Epithelial cell of esophagus (primary cell): ENCODE measurements around the gene GFRA1.
"Not testable (repeated sequence)": the region's sequence is repeated elsewhere in the genome, so short reads cannot be mapped to it uniquely, and the experiment has no call there.

Experiments used
- DNase-seq: peaks from one replicate; pipeline ENCODE4 v3.0.0; 2010; ENCODE audit warnings: low read depth
- H3K4me3 ChIP-seq: 2 replicates; pipeline ENCODE4 v1.5.1; 2011; ENCODE audit warnings: mild to moderate bottlenecking, low read length, control low read depth
- TF ChIP-seq, protein P1 (sequence below): IDR thresholded peaks from 2 replicates; pipeline ENCODE4 v1.5.1; 2011; ENCODE audit warnings: low read depth, mild to moderate bottlenecking, low read length, control low read depth, inconsistent platforms; ENCODE audit not compliant: insufficient read depth; ENCODE audit errors: missing control alignments

The GFRA1 gene

DNA sequence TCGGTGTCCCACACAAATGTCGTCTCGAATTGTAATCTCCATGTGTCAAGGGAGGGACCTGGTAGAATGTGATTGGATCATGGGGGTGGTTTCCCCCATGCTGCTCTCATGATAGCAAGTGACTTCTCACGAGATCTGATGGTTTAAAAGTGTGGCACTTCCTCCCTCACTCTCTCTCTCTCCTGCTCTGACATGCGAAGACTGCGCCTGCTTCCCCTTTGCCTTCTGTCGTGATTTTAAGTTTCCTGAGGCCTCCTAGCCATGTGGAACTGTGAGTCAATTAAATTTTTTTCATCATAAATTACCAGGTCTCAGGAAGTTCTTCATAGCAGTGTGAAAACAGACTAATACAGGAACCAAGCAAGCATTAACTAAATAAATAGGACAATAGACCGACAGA, 229.1 kb downstream of the GFRA1 start:
- no peak overlapping the region for H3K4me3 ChIP-seq
- TF ChIP-seq, protein P1, sequence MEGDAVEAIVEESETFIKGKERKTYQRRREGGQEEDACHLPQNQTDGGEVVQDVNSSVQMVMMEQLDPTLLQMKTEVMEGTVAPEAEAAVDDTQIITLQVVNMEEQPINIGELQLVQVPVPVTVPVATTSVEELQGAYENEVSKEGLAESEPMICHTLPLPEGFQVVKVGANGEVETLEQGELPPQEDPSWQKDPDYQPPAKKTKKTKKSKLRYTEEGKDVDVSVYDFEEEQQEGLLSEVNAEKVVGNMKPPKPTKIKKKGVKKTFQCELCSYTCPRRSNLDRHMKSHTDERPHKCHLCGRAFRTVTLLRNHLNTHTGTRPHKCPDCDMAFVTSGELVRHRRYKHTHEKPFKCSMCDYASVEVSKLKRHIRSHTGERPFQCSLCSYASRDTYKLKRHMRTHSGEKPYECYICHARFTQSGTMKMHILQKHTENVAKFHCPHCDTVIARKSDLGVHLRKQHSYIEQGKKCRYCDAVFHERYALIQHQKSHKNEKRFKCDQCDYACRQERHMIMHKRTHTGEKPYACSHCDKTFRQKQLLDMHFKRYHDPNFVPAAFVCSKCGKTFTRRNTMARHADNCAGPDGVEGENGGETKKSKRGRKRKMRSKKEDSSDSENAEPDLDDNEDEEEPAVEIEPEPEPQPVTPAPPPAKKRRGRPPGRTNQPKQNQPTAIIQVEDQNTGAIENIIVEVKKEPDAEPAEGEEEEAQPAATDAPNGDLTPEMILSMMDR = no peak
- DNase-seq = no peak

DNA sequence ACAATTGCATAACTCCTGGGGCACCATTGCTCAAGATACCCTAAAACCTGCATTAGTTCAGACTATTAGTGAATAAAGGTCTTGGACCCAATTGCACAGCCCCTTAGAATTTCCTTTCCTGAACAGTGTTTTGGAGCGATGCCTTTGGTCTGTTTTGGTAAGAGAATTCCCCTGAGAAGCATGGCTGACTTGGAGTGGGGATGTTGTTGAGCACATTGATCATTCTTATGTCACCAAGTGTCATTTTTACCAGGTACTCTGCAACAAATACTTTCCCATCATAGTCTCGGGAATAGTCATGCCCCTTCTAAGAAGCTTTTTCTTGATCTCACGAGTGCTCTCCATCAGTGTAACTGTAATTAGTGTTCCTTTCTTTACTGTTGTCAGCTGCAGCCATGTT, 229.7 kb downstream of the GFRA1 start:
- H3K4me3 ChIP-seq = no peak overlapping the region
- no peak for DNase-seq
- TF ChIP-seq, protein P1 = no peak

DNA sequence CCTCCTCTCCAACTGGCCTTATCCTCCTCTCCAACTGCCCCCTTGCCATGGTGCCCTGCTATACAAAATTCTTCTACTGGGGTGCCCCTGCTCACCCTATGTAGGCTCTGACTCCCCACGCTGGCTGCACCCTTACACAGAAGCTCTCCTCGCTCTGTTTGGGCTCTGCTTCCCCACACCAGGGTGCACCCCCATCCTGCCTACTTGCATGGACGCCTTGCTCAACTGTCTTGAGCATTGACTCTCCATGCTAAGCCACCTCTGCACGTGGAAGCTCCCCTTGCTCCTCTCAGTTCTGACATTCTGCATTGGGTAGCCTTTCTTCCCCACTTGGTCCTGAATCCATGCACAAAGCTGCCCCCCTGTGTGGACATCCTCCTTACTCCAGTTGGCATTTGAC, 231.1 kb downstream of the GFRA1 start:
- no peak for DNase-seq
- no peak overlapping the region for H3K4me3 ChIP-seq
- TF ChIP-seq, protein P1 = no peak

DNA sequence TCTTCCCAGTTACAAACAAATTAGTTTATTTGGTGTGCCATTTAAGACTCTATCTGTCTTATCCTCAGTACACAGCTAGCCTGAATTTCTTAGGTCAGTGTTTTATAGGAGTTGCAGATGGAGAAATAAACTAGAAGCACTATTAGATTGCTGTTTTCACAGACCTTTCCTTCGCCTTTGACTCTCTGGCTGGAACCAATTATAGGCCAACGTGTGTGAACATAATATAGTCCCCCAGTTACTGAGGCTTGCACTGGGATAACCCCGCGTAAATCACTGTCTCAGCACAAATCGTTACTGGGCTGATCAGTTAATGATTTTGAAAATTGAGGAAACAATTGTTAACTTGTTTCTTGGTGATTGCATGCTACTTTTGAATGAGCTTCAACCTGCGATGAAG, 233.4 kb downstream of the GFRA1 start:
- DNase-seq = no peak
- TF ChIP-seq, protein P1 = no peak

DNA sequence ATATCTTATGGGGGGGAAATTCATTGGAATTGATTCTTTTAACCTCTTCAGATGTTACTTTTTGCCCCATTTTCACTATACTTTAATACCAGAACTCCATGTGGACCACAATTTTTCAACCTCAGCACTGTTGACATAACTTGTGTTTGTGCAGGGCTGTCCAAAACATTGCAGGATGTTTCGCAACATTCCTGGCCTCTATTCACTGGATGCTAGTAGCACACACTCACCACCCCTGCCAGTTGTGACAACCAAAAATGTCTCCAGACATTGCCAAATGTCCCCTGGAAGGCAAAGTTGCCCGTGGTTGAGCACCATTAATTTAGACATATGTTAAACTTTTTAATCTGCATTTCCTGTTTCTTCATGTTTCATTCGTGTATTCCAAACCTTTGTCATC, 234.7 kb downstream of the GFRA1 start:
- TF ChIP-seq, protein P1 = no peak
- H3K4me3 ChIP-seq = no peak overlapping the region
- peak; percentile 2 for DNase-seq

More for the DNA sequence above, 233.4 kb downstream of the GFRA1 start:
- H3K4me3 ChIP-seq = no peak overlapping the region

DNA sequence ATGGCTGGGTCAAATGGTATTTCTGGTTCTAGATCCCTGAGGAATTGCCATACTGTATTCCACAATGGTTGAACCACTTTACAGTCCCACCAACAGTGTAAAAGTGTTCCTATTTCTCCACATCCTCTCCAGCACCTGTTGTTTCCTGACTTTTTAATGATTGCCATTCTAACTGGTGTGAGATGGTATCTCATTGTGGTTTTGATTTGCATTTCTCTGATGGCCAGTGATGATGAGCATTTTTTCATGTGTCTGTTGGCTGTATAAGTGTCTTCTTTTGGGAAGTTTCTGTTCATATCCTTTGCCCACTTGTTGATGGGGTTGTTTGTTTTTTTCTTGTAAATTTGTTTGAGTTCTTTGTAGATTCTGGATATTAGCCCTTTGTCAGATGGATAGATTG, 237.6 kb downstream of the GFRA1 start:
- not testable (repeated sequence) for DNase-seq

DNA sequence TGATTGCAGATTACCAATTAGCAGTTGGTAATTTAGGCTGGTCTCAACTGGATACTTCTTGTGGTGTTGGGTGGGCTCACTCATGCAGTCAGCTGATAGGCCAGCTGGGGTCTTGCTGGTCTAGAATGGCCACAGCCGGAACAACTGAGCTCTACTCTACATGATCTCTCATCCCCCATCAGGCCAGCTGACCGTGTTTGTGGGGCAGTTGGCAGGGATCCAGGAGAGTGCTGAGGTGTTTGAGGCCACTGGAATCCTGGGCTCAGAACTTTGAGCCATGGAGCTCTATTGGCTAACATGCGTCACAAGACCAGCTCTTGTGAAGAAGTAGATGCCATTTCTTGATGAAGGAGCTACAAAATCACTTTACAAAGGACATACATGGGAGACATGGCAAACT, 242.4 kb downstream of the GFRA1 start:
- DNase-seq = no peak
- H3K4me3 ChIP-seq = no peak overlapping the region
- TF ChIP-seq, protein P1 = no peak

More for the DNA sequence above, 237.6 kb downstream of the GFRA1 start:
- H3K4me3 ChIP-seq = not testable (repeated sequence)
